HS-27A (cell line): ENCODE measurements around the gene RAC3.
"Not testable (repeated sequence)": the region's sequence is repeated elsewhere in the genome, so short reads cannot be mapped to it uniquely, and the experiment has no call there.

Source experiments
- DNase-seq: peaks from one replicate; pipeline ENCODE4 v3.0.0-alpha.2; 2012; ENCODE audit warnings: low read depth, missing footprints

The RAC3 gene

GRCh38 chr17:82024859-82025258 lies 6.6 kb upstream of the RAC3 start:
- no peak for DNase-seq

GRCh38 chr17:82025401-82026107 lies 5.9 kb upstream of the RAC3 start:
- DNase-seq = no peak

GRCh38 chr17:82028246-82028645 lies 3.2 kb upstream of the RAC3 start:
- DNase-seq = no peak

- no peak for DNase-seq
These were observed 2.5 kb upstream of the RAC3 start for GRCh38 chr17:82028966-82029365.

- DNase-seq = no peak
These were observed 2.1 kb upstream of the RAC3 start for GRCh38 chr17:82029391-82029790.

GRCh38 chr17:82029990-82030469 lies 1.4 kb upstream of the RAC3 start:
- DNase-seq = no peak

- no peak for DNase-seq
These were observed 792 bp upstream of the RAC3 start for GRCh38 chr17:82030470-82031302.

- no peak for DNase-seq
These were observed 578 bp downstream of the RAC3 start for GRCh38 chr17:82031885-82032627.

- DNase-seq = no peak
These were observed 2.0 kb downstream of the RAC3 start for GRCh38 chr17:82033359-82034085.

- DNase-seq = no peak
These were observed 3.0 kb downstream of the RAC3 start for GRCh38 chr17:82034371-82035011.

- no peak for DNase-seq
These were observed 4.0 kb downstream of the RAC3 start for GRCh38 chr17:82035488-82035887.

- no peak for DNase-seq
These were observed 4.6 kb downstream of the RAC3 start for GRCh38 chr17:82035956-82036633.

- DNase-seq = no peak
These were observed 5.2 kb downstream of the RAC3 start for GRCh38 chr17:82036634-82037091.

GRCh38 chr17:82037092-82037888 lies 5.8 kb downstream of the RAC3 start, which contains the start of gene DCXR:
TSS of gene DCXR (minus strand) at chr17:82037697. CDS start at chr17:82037682, 15 bp downstream.
- DNase-seq = no peak

GRCh38 chr17:82037889-82038195 lies 6.4 kb downstream of the RAC3 start:
- DNase-seq = no peak

- not testable (repeated sequence) for DNase-seq
These were observed 7.4 kb downstream of the RAC3 start for GRCh38 chr17:82038796-82039409.

GRCh38 chr17:82039695-82040299 lies 8.3 kb downstream of the RAC3 start:
- no peak for DNase-seq

GRCh38 chr17:82041144-82041814 lies 9.8 kb downstream of the RAC3 start:
- no peak for DNase-seq
